ENCODE results near the gene SPAG16.

Gene SPAG16

DNA sequence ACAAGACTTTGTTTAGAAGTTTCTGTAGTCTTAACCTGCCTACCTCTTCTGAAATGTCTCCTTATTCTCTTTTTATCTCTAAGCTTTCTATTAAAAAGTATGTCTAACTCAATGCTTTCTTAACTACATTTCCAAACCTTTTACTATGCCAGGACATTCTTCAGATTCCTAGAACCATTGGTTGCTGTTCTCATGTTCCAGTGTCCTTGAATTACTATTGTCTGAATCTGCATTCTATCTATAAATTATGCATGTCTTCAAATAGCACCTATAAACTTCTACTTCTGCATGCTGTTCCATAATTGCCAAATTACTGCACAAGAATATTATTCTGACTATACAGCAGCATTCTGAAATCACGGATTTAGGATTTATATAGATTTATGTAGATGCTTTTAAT, 960.6 kb downstream of the SPAG16 start:
- DNase-seq (ENCODE audit: low spot score in 2 of 2): peak in 1 of 2 experiments; percentile 77
- Histone ChIP-seq H3K4me3 (no peak overlapping the region), H3K36me3 (replicated peaks) (no peaks in the 10 kb centered on the region), H3K4me1 (peaks cover 14% of the 10 kb centered on the region), H3K27me3 (ENCODE audit: low read depth) (no peaks in the 10 kb centered on the region), H3K9me3 (no peaks in the 10 kb centered on the region)
- in situ Hi-C loops (cut with MboI; ENCODE audit: low sequenced_read_pairs): no loop called here

DNA sequence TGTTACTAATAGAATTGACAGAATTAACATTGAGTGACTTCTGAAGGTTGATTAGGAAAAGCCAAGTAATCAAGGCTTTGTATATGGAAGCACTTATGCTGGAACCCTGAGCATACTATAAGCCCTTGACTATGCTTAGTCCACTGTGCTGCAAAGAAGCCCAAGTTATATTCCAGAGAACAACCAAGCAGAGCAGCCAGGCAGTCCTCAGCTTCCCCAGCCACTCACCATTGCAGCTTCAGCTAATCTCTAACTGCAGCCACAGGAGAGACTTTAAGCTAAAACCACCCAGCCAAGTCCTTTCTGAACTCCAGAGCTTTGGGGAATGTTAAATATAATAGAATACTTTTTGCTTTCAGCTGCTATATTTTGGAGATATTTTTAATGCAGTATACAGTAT, 962.2 kb downstream of the SPAG16 start:
- Histone ChIP-seq H3K27me3 (ENCODE audit: low read depth) (no peaks in the 10 kb centered on the region), H3K9me3 (no peaks in the 10 kb centered on the region), H3K4me3 (no peak overlapping the region), H3K4me1 (peaks cover 14% of the 10 kb centered on the region), H3K36me3 (replicated peaks) (no peaks in the 10 kb centered on the region)
- in situ Hi-C loops (cut with MboI; ENCODE audit: low sequenced_read_pairs): no loop called here
- no peak for DNase-seq (ENCODE audit: low spot score in 2 of 2)

DNA sequence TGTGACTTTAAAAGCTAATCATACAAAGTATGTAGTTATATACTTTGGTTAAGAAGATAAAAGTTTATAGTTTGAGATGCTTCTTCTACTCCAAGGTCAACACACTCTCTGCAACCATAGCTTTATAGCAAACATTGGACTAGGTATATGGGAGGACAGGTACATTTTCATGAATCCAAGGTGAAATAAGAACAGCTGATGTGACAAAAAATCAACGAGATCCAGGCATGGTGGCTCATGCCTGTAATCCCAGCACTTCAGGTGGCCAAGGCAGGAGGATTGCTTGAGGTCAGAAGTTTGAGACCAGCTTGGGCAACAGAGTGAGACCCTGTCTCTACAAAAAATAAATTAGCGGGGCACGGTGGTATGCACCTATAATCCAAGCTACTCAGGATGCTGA, 963.3 kb downstream of the SPAG16 start:
- no peaks in the 10 kb centered on the region for H3K36me3 ChIP-seq (replicated peaks)
- in situ Hi-C loops (cut with MboI; ENCODE audit: low sequenced_read_pairs): no loop called here

DNA sequence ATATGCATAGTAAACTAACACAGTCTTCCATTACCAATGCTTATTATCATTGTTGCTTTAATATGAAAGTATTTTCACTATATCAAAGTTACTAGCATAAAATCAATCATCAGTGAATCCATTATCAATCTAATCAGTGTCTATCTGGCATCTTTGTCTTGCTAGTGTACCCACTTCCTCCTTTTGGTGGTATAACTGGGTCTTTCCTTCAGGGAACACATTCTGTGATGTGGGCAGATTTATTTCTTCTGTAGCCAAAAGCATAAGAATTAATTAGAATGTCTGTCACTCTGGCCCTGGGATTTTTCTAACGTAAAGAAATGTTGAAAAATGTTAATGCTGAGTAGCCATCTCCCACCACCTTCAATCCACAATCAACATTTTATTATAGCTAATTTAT, 970.8 kb downstream of the SPAG16 start:
- Histone ChIP-seq H3K9me3 (no peaks in the 10 kb centered on the region), H3K4me3 (no peak overlapping the region), H3K27me3 (ENCODE audit: low read depth) (no peaks in the 10 kb centered on the region), H3K4me1 (no peaks in the 10 kb centered on the region), H3K36me3 (replicated peaks) (no peaks in the 10 kb centered on the region)
- in situ Hi-C loops (cut with MboI; ENCODE audit: low sequenced_read_pairs): no loop called here
- no peak for DNase-seq (ENCODE audit: low spot score in 2 of 2)

More for the DNA sequence above, 963.3 kb downstream of the SPAG16 start:
- Histone ChIP-seq H3K27me3 (ENCODE audit: low read depth) (no peaks in the 10 kb centered on the region), H3K9me3 (no peaks in the 10 kb centered on the region), H3K4me3 (no peak overlapping the region), H3K4me1 (peaks cover 14% of the 10 kb centered on the region)
- no peak for DNase-seq (ENCODE audit: low spot score in 2 of 2)

DNA sequence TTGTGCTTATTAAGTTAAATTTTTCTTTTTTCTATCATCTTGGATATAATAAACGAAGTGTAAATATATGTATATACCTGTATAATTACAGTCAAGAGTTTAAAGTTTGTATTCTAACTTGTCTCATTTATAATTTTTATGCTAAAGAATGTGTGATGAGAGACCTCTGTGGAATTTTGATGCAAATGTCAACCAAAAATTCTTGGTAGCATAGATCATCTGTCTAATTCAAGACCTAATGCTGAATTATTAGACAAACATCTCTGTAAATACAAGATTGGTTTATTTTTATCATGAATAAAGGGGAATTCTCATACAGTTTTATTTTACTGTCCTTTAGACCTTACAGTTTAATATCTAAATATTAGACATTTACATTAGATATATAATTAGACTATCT, 977.4 kb downstream of the SPAG16 start:
- Histone ChIP-seq H3K9me3 (no peaks in the 10 kb centered on the region), H3K4me1 (no peaks in the 10 kb centered on the region), H3K36me3 (replicated peaks) (no peaks in the 10 kb centered on the region), H3K27me3 (ENCODE audit: low read depth) (no peaks in the 10 kb centered on the region), H3K4me3 (no peak overlapping the region)
- no peak for DNase-seq (ENCODE audit: low spot score in 2 of 2)
- in situ Hi-C loops (cut with MboI; ENCODE audit: low sequenced_read_pairs): no loop called here

DNA sequence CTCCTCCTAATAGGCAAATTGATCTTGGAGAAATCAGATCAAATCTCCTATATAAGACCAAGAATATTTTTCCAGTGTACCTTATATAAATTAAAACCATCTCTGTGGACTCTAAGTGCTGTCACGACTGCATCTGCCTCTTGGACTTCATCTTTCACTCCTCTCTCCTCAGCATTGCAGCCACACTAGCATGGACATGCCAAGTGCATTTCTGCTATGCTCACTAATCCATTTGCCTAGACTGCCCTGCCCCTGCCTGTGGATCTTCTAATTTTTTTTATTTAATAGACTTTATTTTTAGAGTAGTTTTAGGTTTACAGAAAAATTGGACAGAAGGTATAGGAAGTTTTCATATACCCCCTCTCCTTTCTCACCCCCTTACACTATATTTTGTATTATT, 979.9 kb downstream of the SPAG16 start:
- DNase-seq (ENCODE audit: low spot score in 2 of 2): no peak
- no peaks in the 10 kb centered on the region for H3K4me1 ChIP-seq
- peaks cover 2% of the 10 kb centered on the region; the same call in 1 of the 2 replicates for H3K27me3 ChIP-seq (ENCODE audit: low read depth)
- H3K4me3 ChIP-seq: no peak overlapping the region
- H3K36me3 ChIP-seq (replicated peaks): no peaks in the 10 kb centered on the region
- in situ Hi-C loops (cut with MboI; ENCODE audit: low sequenced_read_pairs): no loop called here
- H3K9me3 ChIP-seq: no peaks in the 10 kb centered on the region

DNA sequence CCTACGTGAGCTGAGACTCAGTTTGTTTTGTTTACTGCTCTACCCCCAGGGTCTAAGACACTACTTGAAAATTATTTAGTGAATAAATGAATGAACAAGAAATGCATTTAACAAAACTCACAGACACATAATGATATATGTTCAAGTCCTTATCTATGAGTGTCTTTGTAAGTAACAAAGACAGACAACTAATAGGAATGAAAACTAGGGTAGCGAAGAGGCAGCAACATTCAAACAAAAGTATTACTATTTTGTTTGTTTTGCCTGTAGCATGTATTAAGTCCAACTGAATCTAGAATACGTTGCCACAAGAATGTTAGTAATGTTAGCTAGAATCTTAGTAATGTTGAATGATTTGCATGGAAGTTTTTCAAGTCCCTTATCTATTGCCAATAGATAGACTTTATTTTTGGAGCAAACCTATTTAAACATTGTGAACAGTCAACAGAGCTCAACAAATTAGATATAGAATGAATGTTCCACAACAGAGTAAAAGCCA, 981.8 kb downstream of the SPAG16 start:
- no peaks in the 10 kb centered on the region for H3K36me3 ChIP-seq (replicated peaks)
- no peaks in the 10 kb centered on the region for H3K4me1 ChIP-seq
- H3K4me3 ChIP-seq: no peak overlapping the region
- DNase-seq (ENCODE audit: low spot score in 2 of 2): no peak
- H3K27me3 ChIP-seq (ENCODE audit: low read depth): peaks cover 6% of the 10 kb centered on the region; the same call in 1 of the 2 replicates
- H3K9me3 ChIP-seq: no peaks in the 10 kb centered on the region
- in situ Hi-C loops (cut with MboI; ENCODE audit: low sequenced_read_pairs): no loop called here

DNA sequence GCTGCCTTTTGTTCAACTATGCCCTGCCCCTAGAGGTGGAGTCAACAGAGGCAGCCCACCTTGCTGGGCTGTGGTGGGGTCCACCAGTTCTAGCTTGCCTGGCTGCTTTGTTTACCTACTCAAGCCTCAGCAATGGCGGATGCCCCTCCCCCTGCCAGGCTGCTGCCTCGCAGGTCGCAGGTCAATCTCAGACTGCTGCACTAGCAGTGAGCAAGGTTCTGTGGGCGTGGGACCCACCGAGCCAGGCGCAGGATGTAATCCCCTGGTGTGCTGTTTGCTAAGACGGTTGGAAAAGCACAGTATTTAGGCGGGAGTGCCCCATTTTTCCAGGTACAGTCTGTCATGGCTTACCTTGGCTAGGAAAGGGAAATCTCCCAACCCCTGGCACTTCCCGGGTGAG, 993.6 kb downstream of the SPAG16 start:
- no peak for DNase-seq (ENCODE audit: low spot score in 2 of 2)
- in situ Hi-C loops (cut with MboI; ENCODE audit: low sequenced_read_pairs): no loop called here
- no peak overlapping the region for H3K4me3 ChIP-seq
- H3K36me3 ChIP-seq (replicated peaks): no peaks in the 10 kb centered on the region
- H3K27me3 ChIP-seq (ENCODE audit: low read depth): no peaks in the 10 kb centered on the region
- no peaks in the 10 kb centered on the region for H3K9me3 ChIP-seq
- H3K4me1 ChIP-seq: no peaks in the 10 kb centered on the region; the same call in 1 of the 2 replicates

DNA sequence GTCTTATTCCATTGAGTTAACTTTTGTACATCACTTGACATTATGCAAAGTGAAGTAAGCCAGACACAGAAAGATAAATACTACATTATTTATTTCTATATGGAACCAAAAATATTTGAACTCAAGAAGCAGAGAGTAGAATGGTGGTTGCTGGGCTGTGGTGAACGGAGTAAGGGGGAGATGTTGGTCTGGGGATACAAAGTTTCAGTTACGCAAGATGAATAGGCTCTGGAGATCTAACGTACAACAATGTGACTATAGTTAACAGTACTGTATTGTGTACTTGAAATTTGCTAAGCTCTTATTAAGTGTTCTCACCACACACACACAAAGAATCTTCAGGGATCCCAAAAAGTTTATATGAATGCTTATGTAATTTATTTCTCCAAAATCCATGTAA, 1001.7 kb downstream of the SPAG16 start:
- Histone ChIP-seq H3K4me3 (no peak overlapping the region), H3K36me3 (replicated peaks) (no peaks in the 10 kb centered on the region), H3K4me1 (no peaks in the 10 kb centered on the region; the same call in 1 of the 2 replicates), H3K27me3 (ENCODE audit: low read depth) (no peaks in the 10 kb centered on the region), H3K9me3 (no peaks in the 10 kb centered on the region)
- in situ Hi-C loops (cut with MboI; ENCODE audit: low sequenced_read_pairs): no loop called here
- no peak for DNase-seq (ENCODE audit: low spot score in 2 of 2)

DNA sequence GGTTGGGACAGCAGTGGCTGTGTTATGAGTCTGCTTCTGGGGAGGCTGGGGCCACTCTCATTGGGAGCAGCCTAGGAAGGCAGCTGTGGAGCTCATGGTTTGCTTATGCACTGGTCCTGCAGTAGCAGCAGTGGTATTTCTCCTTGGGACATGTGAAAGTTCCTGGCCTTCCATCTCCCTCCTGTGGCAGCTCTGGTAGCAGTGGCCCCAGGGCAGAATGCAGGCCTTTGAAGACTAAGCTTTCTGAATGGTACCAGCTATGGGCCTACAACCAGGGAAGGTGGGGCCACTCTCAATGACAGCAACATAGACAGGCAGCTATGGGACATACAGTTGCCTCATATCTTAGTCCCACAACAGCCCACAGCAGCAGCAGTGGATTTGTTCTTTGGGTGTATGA, 1009.3 kb downstream of the SPAG16 start:
- in situ Hi-C loops (cut with MboI; ENCODE audit: low sequenced_read_pairs): no loop called here
- Histone ChIP-seq H3K27me3 (ENCODE audit: low read depth) (no peaks in the 10 kb centered on the region), H3K4me3 (no peak overlapping the region), H3K4me1 (no peaks in the 10 kb centered on the region), H3K36me3 (replicated peaks) (no peaks in the 10 kb centered on the region), H3K9me3 (no peaks in the 10 kb centered on the region)
- no peak for DNase-seq (ENCODE audit: low spot score in 2 of 2)

DNA sequence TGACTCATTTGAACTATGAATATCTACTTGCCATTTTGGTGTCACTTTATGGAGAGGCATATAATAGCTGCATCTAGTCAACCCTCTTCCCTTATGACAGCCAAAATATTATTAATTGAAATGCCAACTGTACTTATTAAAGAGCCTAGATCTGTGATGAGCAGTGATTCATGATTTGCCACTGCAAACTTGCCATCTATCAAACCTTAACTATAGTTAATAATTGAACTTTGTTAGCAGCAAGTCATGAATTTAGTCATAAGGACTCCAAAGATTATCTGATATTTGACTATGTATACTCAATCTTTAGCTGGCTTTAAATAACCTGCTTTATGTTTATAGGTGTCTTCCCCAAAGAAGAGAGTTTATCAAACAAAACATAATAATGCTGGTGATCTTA, 1010.2 kb downstream of the SPAG16 start:
- no peaks in the 10 kb centered on the region for H3K27me3 ChIP-seq (ENCODE audit: low read depth)
- no peak for DNase-seq (ENCODE audit: low spot score in 2 of 2)
- no peaks in the 10 kb centered on the region for H3K4me1 ChIP-seq
- H3K4me3 ChIP-seq: no peak overlapping the region
- in situ Hi-C loops (cut with MboI; ENCODE audit: low sequenced_read_pairs): no loop called here
- no peaks in the 10 kb centered on the region for H3K9me3 ChIP-seq
- no peaks in the 10 kb centered on the region for H3K36me3 ChIP-seq (replicated peaks)

DNA sequence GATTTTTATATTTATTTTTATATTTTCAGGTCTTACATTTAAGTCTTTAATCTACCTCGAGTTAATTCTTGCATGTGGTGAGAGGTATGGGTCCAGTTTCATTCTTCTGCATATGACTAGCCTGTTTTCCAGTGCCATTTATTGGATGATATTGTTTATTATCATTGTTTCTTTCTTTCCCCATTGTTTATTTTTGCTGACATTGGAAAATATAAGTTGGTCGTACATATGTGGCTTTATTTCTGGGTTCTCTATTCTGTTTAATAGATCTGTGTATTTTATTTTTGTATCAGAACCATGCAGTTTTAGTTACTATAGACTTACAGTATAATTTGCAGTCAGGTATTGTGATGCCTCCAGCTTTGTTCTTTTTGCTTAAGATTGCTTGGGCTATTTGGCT, 1013.2 kb downstream of the SPAG16 start:
- no peak for DNase-seq (ENCODE audit: low spot score in 2 of 2)
- Histone ChIP-seq H3K4me1 (no peaks in the 10 kb centered on the region), H3K9me3 (no peaks in the 10 kb centered on the region), H3K27me3 (ENCODE audit: low read depth) (no peaks in the 10 kb centered on the region), H3K36me3 (replicated peaks) (no peaks in the 10 kb centered on the region), H3K4me3 (no peak overlapping the region)
- in situ Hi-C loops (cut with MboI; ENCODE audit: low sequenced_read_pairs): no loop called here

DNA sequence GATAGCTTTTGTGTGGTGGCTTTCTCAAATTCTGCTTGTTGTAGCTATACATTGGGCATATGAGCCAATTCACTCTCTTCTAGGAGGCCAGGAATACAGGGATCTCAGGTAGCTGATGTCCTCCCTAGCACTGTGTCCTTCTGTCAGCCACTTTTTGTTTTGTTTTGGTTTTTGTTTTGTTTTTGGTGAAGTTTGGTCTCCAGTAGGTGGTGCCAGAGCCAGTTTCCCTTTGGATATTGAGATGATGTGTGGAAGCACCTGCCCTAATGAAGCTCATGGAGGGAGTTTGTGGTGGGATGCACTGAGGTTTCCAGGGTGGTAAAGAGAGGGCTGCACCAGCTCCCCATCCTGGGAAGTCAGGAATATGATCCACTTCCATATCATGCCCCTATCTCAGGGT, 1026.1 kb downstream of the SPAG16 start:
- no peaks in the 10 kb centered on the region for H3K27me3 ChIP-seq (ENCODE audit: low read depth)
- no peaks in the 10 kb centered on the region for H3K9me3 ChIP-seq
- no peak overlapping the region for H3K4me3 ChIP-seq
- H3K36me3 ChIP-seq (replicated peaks): no peaks in the 10 kb centered on the region
- in situ Hi-C loops (cut with MboI; ENCODE audit: low sequenced_read_pairs): no loop called here
- DNase-seq (ENCODE audit: low spot score in 2 of 2): no peak
- no peaks in the 10 kb centered on the region for H3K4me1 ChIP-seq

DNA sequence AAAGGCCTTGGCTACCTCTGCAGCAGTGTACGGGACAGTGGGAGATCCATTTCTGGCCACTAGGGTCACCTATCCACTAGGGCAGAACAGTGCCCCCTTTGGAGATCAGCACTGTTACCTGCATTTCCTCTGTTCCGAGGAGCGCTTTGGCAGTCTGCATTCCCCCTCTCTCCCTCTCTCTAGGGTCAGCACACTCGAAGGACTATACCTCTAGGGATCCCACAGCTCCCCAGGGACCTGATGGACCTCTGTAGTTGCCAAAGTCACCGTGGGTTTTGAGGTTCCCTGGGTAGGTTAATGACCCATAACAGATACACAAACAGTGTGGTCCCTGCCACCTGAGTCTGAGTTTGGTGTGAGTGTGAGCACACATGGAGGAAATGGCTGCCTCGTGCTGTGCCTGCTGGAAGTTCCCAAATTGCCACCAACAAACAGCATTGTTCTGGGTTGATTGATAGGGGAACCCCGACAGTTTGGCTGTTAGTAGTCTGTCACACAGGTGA, 1026.8 kb downstream of the SPAG16 start:
- no peaks in the 10 kb centered on the region for H3K27me3 ChIP-seq (ENCODE audit: low read depth)
- peak in 1 of 2 experiments; percentile 19 for DNase-seq (ENCODE audit: low spot score in 2 of 2)
- H3K4me1 ChIP-seq: no peaks in the 10 kb centered on the region
- in situ Hi-C loops (cut with MboI; ENCODE audit: low sequenced_read_pairs): no loop called here
- H3K4me3 ChIP-seq: no peak overlapping the region
- H3K36me3 ChIP-seq (replicated peaks): no peaks in the 10 kb centered on the region
- no peaks in the 10 kb centered on the region for H3K9me3 ChIP-seq
